K562 (cell line): ENCODE results near the gene CLCF1. TPM values are rescaled to one million over a fixed set of nuclear protein-coding genes. Genes with fewer than 3 reads are reported as not detected.
A peak's percentile ranks its signal among the peaks of the same experiment; 100 is the strongest.

Source experiments
- ATAC-seq: fragments of 200-7000 bp; cut with Tn5 transposase; 3 replicates; pipeline ENCODE4 v1.9.1; 2020; ENCODE audit warnings: moderate library complexity
- BruUV-seq: library from RNA; stranded (reverse); fragments of 400-500 nt; replicated peaks from 2 replicates; lab custom pipeline; 2021; lab: Mats Ljungman, UMichigan
- CTCF ChIA-PET: fragments of 300-600 bp; formaldehyde crosslinking; extraction: SDS; loops from one replicate; lab custom pipeline; 2021; ENCODE audit warnings: low intra/inter-chr PET ratio; lab: Yijun Ruan, JAX
- POLR2A ChIA-PET: fragments of 300-600, 350-650 bp; sonication (Branson Sonifier 250); formaldehyde crosslinking; extraction: SDS; loops from one replicate; lab custom pipeline; 2021; ENCODE audit warnings: antibody characterized with exemption, inconsistent platforms; lab: Yijun Ruan, JAX
- DNase-seq, 4 experiments: peaks; one replicate each; pipeline versions ENCODE4 v3.0.0 to v3.0.0-alpha.2; 2011 to 2018; ENCODE audit warnings: low spot score in 3 of 4, mixed read lengths in 3 of 4; ENCODE audit errors: extremely low read depth in 1 of 4
- FAIRE-seq: peaks from 2 replicates; lab custom pipeline; 2011; peaks lifted over from hg19 to GRCh38; lab: Jason Lieb, UNC
- H2AFZ ChIP-seq: 2 replicates; pipeline ENCODE4 v1.6.0; 2011; ENCODE audit warnings: low read depth, low read length, control low read depth, inconsistent platforms
- H3K27ac ChIP-seq: fragments of 200-600 bp; 3 replicates; pipeline ENCODE4 v1.8.0; 2011; ENCODE audit warnings: low read depth, mild to moderate bottlenecking, control low read depth, inconsistent platforms, low read length, moderate library complexity, mixed read lengths; ENCODE audit errors: extremely low read depth
- H3K27me3 ChIP-seq, 2 experiments: fragments of 300-600 bp in 1 of 2; 2 replicates in 1 of 2; 3 replicates in 1 of 2; pipeline versions ENCODE4 v1.6.0 to v1.8.0; 2011; ENCODE audit warnings: inconsistent platforms in 2 of 2, low read length in 2 of 2, mild to moderate bottlenecking in 1 of 2, mixed read lengths in 1 of 2, moderate library complexity in 1 of 2; ENCODE audit not compliant: control insufficient read depth in 2 of 2, insufficient read depth in 2 of 2
- H3K36me3 ChIP-seq: fragments of 300-600 bp; 3 replicates; pipeline ENCODE4 v1.8.0; 2011; ENCODE audit warnings: mild to moderate bottlenecking, low read length, inconsistent platforms; ENCODE audit not compliant: control insufficient read depth, insufficient read depth
- H3K4me1 ChIP-seq, 2 experiments: fragments of 200-600 bp in 1 of 2; replicated peaks in 1 of 2; 2 replicates in 1 of 2; 3 replicates in 1 of 2; pipeline versions ENCODE4 v1.5.1 to v1.8.0; 2011; ENCODE audit warnings: inconsistent platforms in 2 of 2, low read length in 2 of 2, mild to moderate bottlenecking in 1 of 2, mixed read lengths in 1 of 2, moderate library complexity in 1 of 2; ENCODE audit not compliant: control insufficient read depth in 2 of 2, insufficient read depth in 2 of 2
- H3K4me2 ChIP-seq: 2 replicates; pipeline ENCODE4 v1.6.1; 2011; ENCODE audit warnings: low read length, control low read depth, inconsistent platforms, mixed read lengths; ENCODE audit not compliant: insufficient read depth
- H3K4me3 ChIP-seq: fragments of 200-600 bp; sonication (generic), shearing (Covaris generic); 2 replicates; pipeline ENCODE4 v1.5.1; 2016; ENCODE audit warnings: control low read depth, inconsistent platforms
- H3K79me2 ChIP-seq: fragments of 200-600 bp; 3 replicates; pipeline ENCODE4 v1.8.0; 2011; ENCODE audit warnings: low read length, inconsistent platforms; ENCODE audit not compliant: control insufficient read depth, insufficient read depth
- H3K9ac ChIP-seq, 2 experiments: 2 replicates each; pipeline versions ENCODE4 v1.6.0 to v1.6.1; 2011; ENCODE audit warnings: low read depth in 2 of 2, low read length in 2 of 2, control low read depth in 1 of 2, inconsistent platforms in 1 of 2, mild to moderate bottlenecking in 1 of 2, mixed read lengths in 1 of 2; ENCODE audit not compliant: insufficient read depth in 1 of 2
- H3K9me1 ChIP-seq: one replicate; pipeline ENCODE4 v1.6.0; 2011; ENCODE audit warnings: inconsistent platforms, mild to moderate bottlenecking, low read length, moderate library complexity; ENCODE audit not compliant: control insufficient read depth, insufficient read depth
- H3K9me3 ChIP-seq: replicated peaks from 2 replicates; pipeline ENCODE4 v1.5.1; 2011; ENCODE audit warnings: low read depth, low read length, inconsistent platforms; ENCODE audit not compliant: control insufficient read depth, insufficient read depth
- H4K20me1 ChIP-seq: replicated peaks from 2 replicates; pipeline ENCODE4 v1.6.1; 2011; ENCODE audit warnings: low read length, inconsistent platforms, mixed read lengths; ENCODE audit not compliant: control insufficient read depth, insufficient read depth
- BCL6 ChIP-seq: fragments of 250-450 bp; sonication (Bioruptor Pico); IDR thresholded peaks from 2 replicates; pipeline ENCODE4 v1.4.0; 2020
- CBX3 ChIP-seq, 2 experiments: IDR thresholded peaks; 1 replicate in 1 of 2; 2 replicates in 1 of 2; pipeline ENCODE4 v1.6.1; 2012; ENCODE audit warnings: inconsistent platforms in 2 of 2, low read length in 2 of 2, borderline replicate concordance in 1 of 2, control low read depth in 1 of 2
- CTCF ChIP-seq, 3 experiments: IDR thresholded peaks in 2 of 3; conservative IDR thresholded peaks in 1 of 3; 2 replicates each; pipeline ENCODE4 v1.5.1; 2011 to 2012; ENCODE audit warnings: low read length in 3 of 3, mild to moderate bottlenecking in 3 of 3, control low read depth in 2 of 3, improper control_type of control experiment in 1 of 3, inconsistent platforms in 1 of 3, low read depth in 1 of 3, mixed read lengths in 1 of 3, moderate library complexity in 1 of 3; ENCODE audit not compliant: insufficient read depth in 2 of 3
- FOXM1 ChIP-seq, 2 experiments: fragments of 450-650 bp in 1 of 2; sonication (generic) in 1 of 2; formaldehyde crosslinking in 1 of 2; IDR thresholded peaks; 2 replicates each; pipeline versions ENCODE4 v1.6.1 to v1.9.0; 2017 to 2022; ENCODE audit warnings: low read depth in 2 of 2, mild to moderate bottlenecking in 2 of 2, missing genetic modification reagents in 1 of 2, moderate library complexity in 1 of 2
- GTF2A2 ChIP-seq: IDR thresholded peaks from 2 replicates; pipeline ENCODE4 v1.6.1; 2016; ENCODE audit warnings: mild to moderate bottlenecking, missing genetic modification characterization, missing compliant biosample characterization
- HIVEP1 ChIP-seq: fragments of 250-450 bp; sonication (Bioruptor Pico); IDR thresholded peaks from 2 replicates; pipeline ENCODE4 v1.4.0; 2020; ENCODE audit warnings: mild to moderate bottlenecking
- LCOR ChIP-seq: sonication (generic); formaldehyde crosslinking; IDR thresholded peaks from 2 replicates; pipeline ENCODE4 v1.8.0; 2022; ENCODE audit warnings: mild to moderate bottlenecking, missing genetic modification reagents
- MTA3 ChIP-seq: fragments of 450-650 bp; formaldehyde crosslinking; IDR thresholded peaks from 2 replicates; pipeline ENCODE4 v1.6.1; 2017; ENCODE audit warnings: mild to moderate bottlenecking, borderline replicate concordance
- OTX1 ChIP-seq: fragments of 450-650 bp; formaldehyde crosslinking; IDR thresholded peaks from 2 replicates; pipeline ENCODE4 v1.4.0; 2022; ENCODE audit warnings: mild to moderate bottlenecking
- POLR2A ChIP-seq: fragments of 450-650 bp; conservative IDR thresholded peaks from 2 replicates; pipeline ENCODE4 v1.6.1; 2016
- PYGO2 ChIP-seq: fragments of 450-650 bp; IDR thresholded peaks from 2 replicates; pipeline ENCODE4 v1.6.1; 2016; ENCODE audit warnings: mild to moderate bottlenecking, missing genetic modification characterization, moderate library complexity, missing compliant biosample characterization
- SUPT5H ChIP-seq: fragments of 450-650 bp; IDR thresholded peaks from 2 replicates; pipeline ENCODE4 v1.6.1; 2016
- TCF7 ChIP-seq: sonication (generic); IDR thresholded peaks from 2 replicates; pipeline ENCODE4 v1.6.1; 2016; ENCODE audit warnings: antibody characterized with exemption, borderline replicate concordance
- USF2 ChIP-seq: sonication (generic); formaldehyde crosslinking; IDR thresholded peaks from 2 replicates; pipeline ENCODE4 v1.5.0; 2020; ENCODE audit warnings: missing genetic modification reagents
- VEZF1 ChIP-seq: fragments of 200-800 bp; sonication (Bioruptor generic); IDR thresholded peaks from 2 replicates; pipeline ENCODE4 v1.6.1; 2017; ENCODE audit warnings: missing genetic modification characterization, missing compliant biosample characterization
- ZBTB12 ChIP-seq: fragments of 250-450 bp; sonication (Bioruptor Pico); IDR thresholded peaks from 2 replicates; pipeline ENCODE4 v1.4.0; 2020
- WGBS: fragments of 100-300 bp; shearing (Covaris generic); methylation state at CpG from one replicate; pipeline ENCODE4 v1.1.6; 2016; ENCODE audit warnings: low coverage, mixed read lengths; ENCODE audit not compliant: insufficient coverage; ENCODE audit errors: missing lambda C conversion rate; 5-methylcytosine and 5-hydroxymethylcytosine counted together
- in situ Hi-C: fragments of 300-500 bp; cut with MboI; formaldehyde crosslinking; loops from 4 replicates; pipeline ENCODE4 v1.15.0; 2018; ENCODE audit warnings: inconsistent platforms, mixed read lengths
- intact Hi-C: fragments of 100-400 bp; cut with micrococcal nuclease; formaldehyde crosslinking; loops from 2 replicates; pipeline ENCODE4 v1.14.2; 2022
- polyA plus RNA-seq, 8 experiments: library from polyadenylated mRNA; depleted of rRNA in 4 of 8; stranded (reverse) in 5 of 8; unstranded in 3 of 8; fragments of >200 nt; fragmentation: Nextera tagmentation in 2 of 8; fragmentation: Illumina TruSeq in 1 of 8; extraction: Ambion mirVana in 2 of 8; extraction: Trizol in 1 of 8; gene quantifications; 2 replicates each; pipeline versions ENCODE4 v1.2.1 to v1.2.3, GENCODE V29; 2011 to 2014; ENCODE audit warnings: inconsistent platforms in 1 of 8, missing spikeins in 1 of 8
- total RNA-seq, 7 experiments: library from RNA; depleted of rRNA in 6 of 7; stranded (reverse); fragments of >200 nt in 6 of 7; fragmentation: Illumina TruSeq in 2 of 7; extraction: Trizol in 2 of 7; gene quantifications; 2 replicates each; pipeline versions ENCODE4 v1.2.1 to v1.2.3, GENCODE V29; 2011 to 2021; ENCODE audit warnings: low replicate concordance in 1 of 7

The CLCF1 gene
- total and polyA plus RNA-seq, 9 of the 15 experiments (the other 6 are each of a cell fraction or from before 2014, with no cell fraction given) = 0.49 to 5.8 (median 3.0) TPM

- H3K36me3 ChIP-seq = peaks cover 29% of the 10 kb centered on the region; the same call in 2 of the 3 replicates
- CTCF ChIA-PET = no interaction called here
- peak; percentile 65 for FAIRE-seq
- TF ChIP-seq TCF7 (0 out of 2 replicates have a peak, but pooled peaks have one; percentile 65), CTCF (IDR thresholded peaks at IDR 0.05 in 2 of 3, conservative IDR thresholded peaks at IDR 0.05 in 1 of 3; ENCODE audit: insufficient read depth in 2 of 3, low read depth in 1 of 3, low read length in 3 of 3) (no peak; a peak in 1 of 6 replicates), MTA3 (peak; percentile 83; the same call in 1 of the 2 replicates), CBX3 (IDR thresholded peaks at IDR 0.05; ENCODE audit: borderline replicate concordance in 1 of 2, low read length in 2 of 2) (peak in 1 of 2 experiments; percentile 83; a peak in 2 of 3 replicates), PYGO2 (tag) (0 out of 2 replicates have a peak, but pooled peaks have one; percentile 7), VEZF1 (CRISPR knock-in tag) (peak; percentile 81), POLR2A (peak; percentile 73), GTF2A2 (tag) (no peak), BCL6 (no peak), LCOR (CRISPR knock-in tag) (peak; percentile 91), ZBTB12 (CRISPR knock-in tag) (peak; percentile 60), USF2 (peak; percentile 99), FOXM1 (IDR thresholded peaks at IDR 0.05; ENCODE audit: low read depth) (no peak), FOXM1 (CRISPR knock-in tag; IDR thresholded peaks at IDR 0.05; ENCODE audit: low read depth) (peak; percentile 72; the same call in 1 of the 2 replicates), SUPT5H (peak; percentile 70), HIVEP1 (CRISPR knock-in tag) (peak; percentile 50; the same call in 1 of the 2 replicates), OTX1 (CRISPR knock-in tag) (no peak)
These were observed 18.1 kb upstream of the CLCF1 start, which contains the start of gene RAD9A for GRCh38 chr11:67391304-67392182. RAD9A (plus strand) TSS chr11:67391986; CDS start chr11:67392045, 59 bp downstream.

More at GRCh38 chr11:67391304-67392182, 18.1 kb upstream of the CLCF1 start, which contains the start of gene RAD9A:
- DNase-seq = peak; percentile 97 to 98 (median 98)
- peaks cover 3% of the 10 kb centered on the region for H3K9me1 ChIP-seq
- H3K4me2 ChIP-seq = peak within 1 kb of the TSS; percentile 91
- intact Hi-C loops (no loop called here), in situ Hi-C loops (no loop called here)
- POLR2A ChIA-PET = interaction anchor here (0.6 to 2.4 kb wide), 8 partner anchors 10 to 1645 kb away, joined by 3 to 14 read pairs (median 3); partner anchors contain the start of genes POLD4 and PPP1CA
- H3K9ac ChIP-seq = peak within 1 kb of the TSS; percentile 83 to 100
- no peaks in the 10 kb centered on the region; the same call in 1 of the 2 replicates for H4K20me1 ChIP-seq
- WGBS = under 1% methylated on average over 40 of the region's 75 CpGs
- no peaks in the 10 kb centered on the region for H3K27me3 ChIP-seq
- no peaks in the 10 kb centered on the region for H3K9me3 ChIP-seq
- peaks cover 7 to 70% of the 10 kb centered on the region in 2 experiments; a peak in 4 of 5 replicates for H3K4me1 ChIP-seq
- peak within 1 kb of the TSS; percentile 82 for H3K27ac ChIP-seq
- H2AFZ ChIP-seq = peak within 1 kb of the TSS; percentile 90
- peak within 1 kb of the TSS; percentile 73 for H3K4me3 ChIP-seq
- BruUV-seq = TSS peak; percentile 82
- ATAC-seq = peak; percentile 83
- peaks cover 25% of the 10 kb centered on the region for H3K79me2 ChIP-seq
